HEK293T (cell line): ENCODE data around the gene MAP3K20.

Experiments used
- FOXA1 ChIP-seq: fragments of 450-650 bp; IDR thresholded peaks from 2 replicates; pipeline ENCODE4 v1.6.1; 2016; ENCODE audit warnings: mild to moderate bottlenecking
- L3MBTL2 ChIP-seq: fragments of 450-650 bp; conservative IDR thresholded peaks from 2 replicates; pipeline ENCODE4 v1.6.1; 2016; ENCODE audit warnings: mild to moderate bottlenecking
- ZNF384 ChIP-seq: fragments of 450-650 bp; IDR thresholded peaks from 2 replicates; pipeline ENCODE4 v1.6.1; 2016

GRCh38 chr2:173095356-173095755 lies 19.7 kb downstream of the MAP3K20 start:
- TF ChIP-seq FOXA1 (no peak), L3MBTL2 (no peak), ZNF384 (no peak)
